NCI-H510A treated with DMSO at 0.1 percent for 48 hours (cell line): ENCODE results near the gene SLC25A19.

Experiments used
- DNase-seq: peaks from one replicate; lab custom pipeline; 2025; lab: John Stamatoyannopoulos, UW

Gene SLC25A19

DNA sequence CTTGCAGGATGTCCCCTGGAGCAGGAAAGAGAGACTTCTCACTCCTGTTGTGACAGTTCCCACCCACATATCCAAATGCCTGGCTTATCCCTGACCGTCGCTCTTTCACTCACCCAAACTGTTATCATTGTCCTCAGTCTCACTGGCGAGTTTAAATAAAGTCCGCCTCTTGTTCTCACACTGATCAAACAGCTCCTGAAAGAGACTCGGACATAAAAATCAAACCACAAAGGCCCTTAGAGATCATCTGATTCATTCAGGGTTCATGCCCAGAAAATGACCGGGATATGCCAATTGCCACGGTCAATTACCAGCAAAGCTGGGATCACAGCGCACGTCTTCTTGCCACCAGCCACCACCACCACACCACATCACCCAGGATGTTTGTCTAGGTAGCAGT, 47.7 kb downstream of the SLC25A19 start:
- no peak for DNase-seq

DNA sequence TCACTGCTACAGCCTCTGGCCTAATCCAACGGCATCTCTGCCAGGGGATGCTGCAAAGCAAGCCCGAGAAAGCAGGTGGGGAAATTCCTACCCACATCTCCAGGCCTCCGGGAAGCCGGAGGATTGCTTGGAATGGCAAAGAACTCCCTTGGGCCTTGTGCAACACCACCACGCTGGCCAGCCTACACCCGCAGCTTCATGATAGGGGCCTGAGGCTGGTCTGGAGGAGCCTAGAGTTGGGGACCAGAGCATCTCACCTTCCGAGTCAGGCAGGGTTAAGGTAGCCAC, 48.1 kb downstream of the SLC25A19 start:
- DNase-seq: no peak

- DNase-seq: peak; percentile 34
Observed at GRCh38 chr17:75240394-75241142, 48.7 kb downstream of the SLC25A19 start.

- DNase-seq: no peak
Observed at GRCh38 chr17:75239778-75240393, 49.3 kb downstream of the SLC25A19 start.

DNA sequence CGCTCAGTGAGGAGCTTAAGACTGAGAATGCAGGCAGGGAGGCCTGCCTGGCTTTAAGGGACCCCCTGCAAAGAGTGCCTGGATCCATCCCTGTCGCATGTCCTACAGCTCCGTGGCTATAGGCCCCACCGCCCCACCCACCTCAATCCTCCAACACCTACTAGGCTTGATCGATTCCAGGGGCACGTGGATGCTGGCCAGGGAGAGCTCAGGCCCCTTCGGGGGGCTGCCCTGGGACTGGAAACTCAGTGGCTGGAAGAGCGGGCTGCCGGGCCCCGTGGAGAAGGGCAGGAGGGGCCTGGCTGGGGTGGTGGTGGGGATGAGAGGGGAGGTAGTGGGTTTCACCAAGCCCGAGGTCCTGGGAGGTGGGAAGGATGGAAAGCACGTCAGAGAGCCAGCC, 50.0 kb downstream of the SLC25A19 start:
- DNase-seq: no peak

GRCh38 chr17:75238684-75239191, 50.5 kb downstream of the SLC25A19 start:
- peak; percentile 64 for DNase-seq

DNA sequence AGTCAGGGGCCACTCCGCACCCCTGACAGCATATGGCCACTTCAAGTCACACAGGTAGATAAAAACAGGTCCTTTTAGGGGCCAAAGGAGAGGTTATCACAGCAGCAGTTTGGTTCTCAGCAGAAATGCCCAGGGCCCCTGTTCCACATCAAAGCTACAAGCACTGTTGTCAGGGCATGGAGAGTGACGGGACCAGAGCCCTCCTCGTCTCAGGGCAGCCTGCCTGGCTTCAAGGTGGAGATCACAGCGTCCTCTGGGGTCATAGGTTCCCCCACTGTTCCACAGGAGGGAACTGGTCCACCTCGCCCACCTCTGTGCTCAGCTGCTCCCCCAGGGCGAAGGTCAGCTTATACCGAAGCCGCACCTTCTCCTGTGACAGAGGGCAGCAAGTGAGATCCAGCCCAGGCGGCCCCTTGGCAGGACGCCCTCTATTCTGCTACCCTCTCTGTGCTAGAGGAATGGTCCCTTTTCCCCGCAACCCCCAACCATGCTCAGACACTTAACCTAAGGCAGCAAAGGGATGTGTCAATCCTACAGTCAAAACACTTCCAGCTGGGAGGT, 51.1 kb downstream of the SLC25A19 start:
- DNase-seq: no peak

- no peak for DNase-seq
Observed at GRCh38 chr17:75237100-75238014, 51.9 kb downstream of the SLC25A19 start.

- no peak for DNase-seq
Observed at GRCh38 chr17:75232786-75233185, 56.4 kb downstream of the SLC25A19 start.

DNA sequence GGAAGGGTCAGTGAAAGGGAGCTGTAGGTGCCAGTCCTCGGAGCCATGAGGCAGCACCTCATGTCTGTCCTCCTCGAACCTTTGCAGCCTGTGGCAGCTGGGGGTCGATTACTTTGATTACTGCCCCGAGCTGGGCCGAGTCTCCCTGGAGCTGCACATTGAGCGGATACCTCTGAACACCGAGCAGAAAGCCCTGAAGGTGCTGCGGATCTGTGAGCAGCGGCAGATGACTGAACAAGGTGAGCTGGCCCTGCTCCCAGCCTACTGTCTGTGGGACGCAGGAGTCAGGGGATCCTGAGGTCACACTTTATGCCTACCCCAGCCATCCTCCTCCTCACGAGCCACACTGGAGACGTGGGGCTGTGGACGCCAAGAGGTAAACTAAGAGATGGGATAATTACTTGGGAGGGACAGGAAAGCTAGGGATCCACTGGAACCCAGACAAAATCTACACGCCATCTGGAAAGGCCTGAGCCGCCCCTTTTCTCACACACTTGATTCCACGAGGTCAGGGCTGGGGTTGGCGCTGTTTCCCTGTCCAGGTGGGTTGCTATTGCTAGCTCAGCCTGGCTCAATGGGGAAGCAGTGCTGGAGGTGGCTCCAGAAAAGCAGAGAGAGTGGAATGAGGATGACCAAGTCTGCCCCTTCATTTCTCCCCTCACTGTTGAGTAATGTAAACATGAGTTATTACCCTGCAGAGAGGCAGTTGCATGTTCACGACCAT, 57.3 kb downstream of the SLC25A19 start:
- DNase-seq: no peak

GRCh38 chr17:75231071-75231470, 58.2 kb downstream of the SLC25A19 start:
- DNase-seq: no peak

DNA sequence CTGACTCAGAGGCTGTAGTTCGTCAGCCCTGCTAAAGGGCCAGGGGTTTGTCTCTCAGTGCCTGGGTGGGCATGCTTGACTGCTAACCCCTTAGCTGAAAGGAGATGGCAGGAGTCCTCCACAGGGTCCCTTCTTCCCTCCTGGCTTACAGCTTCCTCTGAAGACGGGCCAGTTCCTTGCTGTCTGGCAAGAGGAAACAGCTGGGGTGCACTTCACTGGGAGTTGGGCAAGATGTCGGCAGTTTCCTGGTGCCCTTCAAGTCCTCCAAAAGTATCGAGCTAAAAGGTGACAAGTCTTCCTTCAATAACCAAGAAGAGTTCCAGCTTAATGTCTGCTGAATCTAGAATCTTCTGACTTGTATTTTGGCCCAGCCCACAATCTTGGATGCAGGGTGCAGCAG, 60.4 kb downstream of the SLC25A19 start:
- DNase-seq: no peak

DNA sequence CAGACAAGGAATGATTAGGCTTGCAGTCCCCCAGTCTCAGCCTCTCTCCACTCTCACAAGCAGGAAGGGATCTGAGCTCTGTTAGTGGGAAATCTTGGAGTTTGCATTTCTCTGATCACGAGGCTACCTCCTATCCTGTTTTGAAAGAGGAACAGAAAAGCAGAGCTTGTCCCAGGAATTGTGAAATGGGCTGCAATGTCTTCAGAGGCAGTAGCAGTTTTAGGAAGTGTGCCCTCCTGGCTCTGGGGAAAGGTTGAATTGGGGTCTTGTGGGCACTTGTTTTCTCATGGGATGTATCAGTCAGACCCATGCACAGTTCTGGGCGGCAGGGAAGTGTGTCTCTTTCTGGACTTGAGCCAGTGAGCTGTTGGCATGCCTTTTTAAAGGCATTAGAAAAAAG, 60.9 kb downstream of the SLC25A19 start:
- no peak for DNase-seq

- no peak for DNase-seq
Observed at GRCh38 chr17:75227729-75228128, 61.5 kb downstream of the SLC25A19 start.

DNA sequence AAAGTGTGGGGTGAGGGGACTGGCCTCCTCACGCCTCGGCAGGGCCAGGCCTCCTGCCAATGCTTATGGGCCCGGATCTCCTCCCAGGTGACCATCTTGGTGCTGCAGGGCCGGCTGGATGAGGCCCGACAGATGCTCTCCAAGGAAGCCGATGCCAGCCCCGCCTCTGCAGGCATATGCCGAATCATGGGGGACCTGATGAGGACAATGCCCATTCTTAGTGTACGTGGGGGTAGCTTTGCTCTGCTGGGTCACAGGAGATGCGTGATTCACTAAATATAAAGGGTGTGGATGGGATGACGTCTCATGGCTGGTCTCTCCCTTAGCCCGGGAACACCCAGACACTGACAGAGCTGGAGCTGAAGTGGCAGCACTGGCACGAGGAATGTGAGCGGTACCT, 64.2 kb downstream of the SLC25A19 start:
- no peak for DNase-seq
